CD4-positive, alpha-beta T cell treated with Interleukin-15 for 4 hours (primary cell): Measurements from ENCODE around the gene NDST3.
"Not testable (repeated sequence)": the region's sequence is repeated elsewhere in the genome, so short reads cannot be mapped to it uniquely, and the experiment has no call there.

Experiments used
- DNase-seq: peaks from one replicate; pipeline ENCODE4 v3.0.0-alpha.2; 2020; ENCODE audit warnings: low spot score

Gene NDST3

DNA sequence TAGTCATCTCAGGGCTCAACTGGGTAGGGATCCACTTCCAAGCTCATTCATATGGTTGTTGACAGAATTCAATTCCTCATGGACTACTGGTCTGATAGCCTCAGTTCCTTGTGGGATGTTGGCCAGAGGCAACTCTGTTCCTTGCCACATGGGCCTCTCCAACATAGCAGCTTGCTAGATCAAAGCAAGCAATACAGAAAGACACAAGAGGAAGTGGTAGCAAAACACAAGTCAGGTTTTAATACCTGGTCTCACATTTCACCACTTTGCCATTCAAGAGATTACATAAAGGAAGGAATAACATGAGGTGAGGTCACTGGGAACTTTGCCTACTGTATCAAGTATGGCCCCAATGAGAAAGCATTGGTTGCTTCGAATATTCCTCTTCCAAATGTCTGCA, 239.4 kb downstream of the NDST3 start:
- no peak for DNase-seq

DNA sequence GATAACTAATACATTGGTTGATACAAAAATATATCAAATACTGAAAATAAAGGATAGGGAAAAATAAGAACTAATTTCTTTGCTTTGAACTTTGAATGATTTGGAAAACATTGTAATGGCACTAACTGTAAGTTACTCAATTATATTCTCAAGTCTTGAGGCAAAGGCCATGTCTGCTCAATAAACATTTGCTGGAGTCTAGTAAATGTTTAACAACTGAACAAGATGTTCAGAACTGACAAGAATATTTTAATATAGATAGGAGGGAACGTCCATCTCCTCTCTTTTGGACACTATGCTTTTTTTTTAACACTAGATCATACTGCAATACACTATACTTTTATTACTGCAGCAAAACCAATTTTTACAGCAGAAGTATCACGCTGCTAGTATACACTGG, 242.3 kb downstream of the NDST3 start:
- DNase-seq, result no peak

DNA sequence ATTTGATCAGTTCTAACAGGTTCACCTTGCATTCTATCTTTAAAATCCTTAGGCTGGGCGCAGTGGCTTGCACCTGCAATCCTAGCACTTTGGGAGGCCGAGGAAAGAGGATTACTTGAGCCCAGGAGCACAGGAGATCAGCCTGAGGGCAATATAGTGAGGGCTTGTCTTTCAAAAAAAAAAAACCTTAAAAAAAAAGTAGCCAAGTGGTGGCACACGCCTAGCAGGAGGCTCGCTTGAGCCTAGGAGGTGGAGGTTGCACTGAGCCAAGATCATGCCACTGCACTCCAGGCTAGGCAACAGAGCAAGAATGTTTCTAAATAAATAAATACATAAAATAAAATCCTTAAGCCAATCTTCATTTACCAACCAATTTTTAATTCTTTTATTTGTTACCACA, 243.0 kb downstream of the NDST3 start:
- DNase-seq, result no peak

DNA sequence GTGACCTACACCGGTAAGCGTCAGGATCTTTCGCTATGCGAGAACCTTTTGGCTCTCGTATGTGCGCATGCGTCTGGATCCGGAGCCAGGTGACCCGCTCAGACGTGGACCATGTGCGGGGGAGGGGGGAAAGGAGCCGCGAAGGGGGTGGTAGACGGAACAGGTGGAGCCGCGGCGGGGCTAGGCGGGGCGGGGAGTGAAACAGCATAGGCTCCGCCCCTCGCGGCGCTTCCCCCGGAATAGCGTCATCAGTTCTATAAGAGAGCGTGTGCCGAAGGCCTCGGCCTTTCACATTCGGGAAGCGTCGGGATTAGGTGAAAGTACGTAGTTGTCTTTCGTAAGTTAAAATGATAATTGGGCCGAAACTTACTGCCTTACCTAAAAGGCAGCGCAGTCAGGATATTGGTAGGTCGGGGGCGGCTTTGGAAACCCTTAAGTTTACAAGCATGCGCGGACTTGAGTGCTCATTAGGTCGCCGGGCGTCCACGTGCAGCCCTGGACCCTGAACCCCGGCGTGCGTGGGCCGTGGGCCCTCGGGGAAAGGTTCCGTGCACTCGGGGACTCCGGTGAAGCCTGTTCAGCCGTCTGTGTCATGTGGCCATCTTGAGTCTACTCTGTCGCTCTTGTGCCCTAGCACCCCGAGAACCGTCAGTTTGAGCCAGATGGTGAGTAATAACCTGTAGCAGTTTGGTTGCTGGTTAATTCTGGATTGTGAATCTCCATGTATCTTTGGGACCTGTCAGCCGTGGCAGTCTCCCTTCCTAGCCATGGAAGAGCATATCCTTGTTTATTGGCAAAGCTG, 244.4 kb downstream of the NDST3 start:
- DNase-seq, result peak; percentile 96

- no peak for DNase-seq
Observed at GRCh38 chr4:118279328-118279727, 245.0 kb downstream of the NDST3 start.

- no peak for DNase-seq
Observed at GRCh38 chr4:118279920-118280432, 245.7 kb downstream of the NDST3 start.

GRCh38 chr4:118280501-118281218, 246.4 kb downstream of the NDST3 start:
- peak; percentile 53 for DNase-seq

DNA sequence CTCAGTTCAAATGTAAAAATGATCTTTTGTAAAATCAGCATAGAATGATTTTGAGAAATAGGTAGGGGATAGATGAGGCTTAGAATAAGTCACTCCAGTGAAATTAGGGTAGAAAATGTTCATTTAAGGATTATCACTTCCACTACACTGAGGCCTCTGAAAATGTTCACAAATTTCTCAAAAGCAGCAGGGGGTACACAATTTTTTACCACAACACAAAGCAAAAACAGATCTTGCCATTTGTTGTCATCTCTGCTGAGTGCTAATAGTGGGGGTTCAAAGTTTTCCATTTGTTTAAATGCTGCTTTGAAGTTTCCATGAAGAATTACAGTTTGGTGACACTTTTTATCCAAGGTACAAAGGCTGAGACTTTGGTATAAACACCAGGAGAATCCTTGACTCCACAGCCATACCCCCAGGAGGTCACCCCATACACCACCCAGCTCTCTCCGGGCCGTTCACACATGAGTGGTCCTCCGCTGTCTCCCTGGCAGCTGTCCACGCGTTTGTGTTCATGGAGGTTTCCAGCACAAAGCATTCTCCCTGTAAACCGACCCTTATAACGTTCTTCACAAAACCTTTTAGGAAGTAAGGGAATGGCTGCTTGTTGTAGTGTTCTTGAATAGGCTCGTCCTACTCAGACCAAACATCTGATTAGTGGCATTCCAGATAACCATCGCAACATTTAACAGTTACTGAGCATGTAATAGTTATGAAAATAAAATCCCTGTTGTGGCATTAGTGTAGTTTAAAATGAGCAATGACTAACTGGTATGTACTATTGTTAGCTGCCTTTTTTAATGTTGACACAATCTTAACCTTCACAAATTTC, 247.5 kb downstream of the NDST3 start:
- DNase-seq, result no peak

DNA sequence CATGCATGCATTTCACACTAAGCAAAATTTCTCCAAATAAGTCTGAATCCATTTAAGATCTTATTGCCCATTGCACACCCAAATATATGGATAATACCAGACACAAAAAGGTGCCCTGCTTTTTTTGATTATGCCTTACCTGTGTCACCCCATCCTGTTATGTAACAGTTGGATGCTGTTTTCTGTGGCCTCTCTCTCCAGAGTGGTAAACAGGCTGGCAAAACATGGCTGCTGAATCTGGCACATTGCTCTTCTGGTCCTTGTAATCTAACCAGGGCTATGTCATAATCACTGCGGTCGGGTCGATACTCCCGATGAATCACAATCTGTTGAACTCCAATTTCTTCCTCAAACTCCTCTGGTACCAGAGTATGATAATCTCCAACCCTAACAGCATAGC, 248.4 kb downstream of the NDST3 start:
- no peak for DNase-seq

DNA sequence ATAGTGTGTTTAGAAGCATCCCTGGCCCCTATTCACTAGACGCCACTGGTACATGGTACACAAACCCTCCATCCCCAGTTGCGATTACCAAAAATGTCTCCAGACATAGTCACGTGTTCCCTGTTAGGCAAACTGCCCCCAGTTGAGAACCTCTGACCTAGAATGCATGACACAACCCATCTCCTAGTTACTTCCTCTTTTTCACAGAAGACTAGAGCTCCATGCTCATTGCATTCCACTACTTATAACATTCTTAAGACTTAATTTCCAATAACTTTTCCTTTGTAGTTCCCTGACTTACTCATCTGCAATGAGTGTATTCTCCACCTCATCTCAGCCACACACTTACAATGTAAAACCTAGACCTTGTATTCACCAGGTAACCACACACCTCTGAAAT, 249.9 kb downstream of the NDST3 start:
- no peak for DNase-seq

GRCh38 chr4:118285931-118286330, 251.6 kb downstream of the NDST3 start:
- DNase-seq, result no peak

DNA sequence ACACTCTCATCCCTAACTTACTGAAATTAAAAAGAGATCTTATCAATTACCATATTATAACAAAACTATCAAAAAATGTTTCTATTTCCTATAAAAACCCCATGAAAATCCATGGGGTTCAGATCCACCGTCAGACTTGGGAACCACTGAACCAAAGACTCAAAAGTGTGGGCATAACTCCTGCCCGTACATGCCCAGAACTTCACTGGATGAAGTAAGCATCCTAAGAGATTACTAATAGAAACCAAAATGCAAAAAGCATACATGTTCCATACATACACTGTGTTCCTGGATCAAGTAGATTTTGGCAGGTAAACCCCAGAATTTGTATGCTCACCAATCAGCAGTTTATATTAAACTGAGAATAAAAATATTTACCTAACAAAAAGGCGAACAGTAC, 252.4 kb downstream of the NDST3 start:
- no peak for DNase-seq

GRCh38 chr4:118287711-118288451, 253.6 kb downstream of the NDST3 start:
- DNase-seq, result no peak

DNA sequence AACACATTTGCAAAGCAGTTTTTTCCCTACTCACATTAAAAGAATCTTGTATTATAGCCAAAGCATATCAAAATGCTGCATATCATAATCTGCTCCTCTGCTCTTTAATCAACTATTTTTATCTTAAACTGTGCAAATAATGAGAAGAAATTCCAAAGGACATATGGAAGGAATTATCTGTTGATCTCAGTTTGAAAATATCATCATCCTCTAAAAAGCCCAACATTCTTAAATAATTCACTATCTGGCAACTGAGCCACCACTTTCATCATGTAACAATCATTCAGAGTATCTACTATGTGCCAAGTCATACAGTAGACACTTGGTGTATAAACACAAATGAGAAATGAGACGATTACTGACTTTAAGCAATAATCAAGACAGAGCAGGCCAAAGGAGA, 255.5 kb downstream of the NDST3 start:
- DNase-seq, result no peak

DNA sequence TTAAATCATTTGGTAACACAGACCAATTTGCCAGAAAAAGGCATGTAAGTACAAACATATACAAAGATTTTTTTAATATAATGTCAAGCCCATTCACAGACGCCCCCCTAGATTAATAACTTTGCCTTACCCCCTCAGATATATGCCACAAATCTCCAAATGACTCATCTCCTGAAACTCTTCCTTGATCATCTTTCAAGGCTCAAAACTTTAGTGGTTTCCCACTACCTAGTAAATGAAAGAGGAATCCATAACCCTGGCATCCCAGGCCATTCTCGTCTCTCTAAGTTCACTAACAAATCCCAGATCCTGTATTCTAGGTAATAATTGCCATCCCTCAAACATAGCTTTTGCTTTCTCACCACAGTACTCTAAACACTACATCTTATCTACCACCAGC, 256.7 kb downstream of the NDST3 start:
- no peak for DNase-seq

DNA sequence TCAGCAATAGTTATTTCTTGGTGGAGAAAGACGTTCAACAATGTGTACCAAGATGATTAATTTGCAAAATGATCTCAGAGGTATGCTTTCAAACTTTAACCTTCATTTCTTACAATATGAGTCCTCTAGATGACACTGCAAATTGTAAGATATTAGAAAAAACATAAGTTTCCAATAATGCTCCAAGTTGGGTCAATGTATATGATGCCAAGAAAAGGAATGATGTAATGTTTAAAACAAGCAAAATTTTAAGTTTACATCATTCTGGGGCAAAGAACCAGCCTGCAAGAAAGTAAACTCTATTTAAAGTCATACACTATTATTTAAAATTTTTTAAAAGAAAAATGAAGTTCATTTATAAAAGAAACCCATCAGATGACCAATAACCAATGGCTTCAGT, 262.4 kb downstream of the NDST3 start:
- no peak for DNase-seq

- not testable (repeated sequence) for DNase-seq
Observed at GRCh38 chr4:118299619-118300018, 265.3 kb downstream of the NDST3 start.

DNA sequence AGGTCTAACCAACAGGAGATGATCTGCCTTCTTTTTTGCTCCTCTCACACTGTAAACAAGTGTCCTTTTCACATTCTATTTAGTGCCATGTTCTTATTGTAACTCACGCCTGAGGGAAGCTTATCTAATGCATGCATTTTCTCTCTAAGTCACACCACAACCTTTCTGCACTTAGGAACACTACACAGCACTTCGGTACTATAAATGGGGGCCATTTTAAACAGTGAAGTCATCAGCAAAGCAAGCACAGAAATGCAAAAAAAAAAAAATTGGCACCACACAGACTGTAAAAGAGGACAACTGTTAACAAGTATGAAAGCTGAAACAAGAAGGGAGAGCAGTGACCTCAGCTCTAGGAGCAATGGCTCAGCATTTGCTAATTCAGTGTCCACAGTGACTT, 273.4 kb downstream of the NDST3 start:
- DNase-seq, result no peak
